ENCODE data around the gene NT5DC3.

Gene NT5DC3

DNA sequence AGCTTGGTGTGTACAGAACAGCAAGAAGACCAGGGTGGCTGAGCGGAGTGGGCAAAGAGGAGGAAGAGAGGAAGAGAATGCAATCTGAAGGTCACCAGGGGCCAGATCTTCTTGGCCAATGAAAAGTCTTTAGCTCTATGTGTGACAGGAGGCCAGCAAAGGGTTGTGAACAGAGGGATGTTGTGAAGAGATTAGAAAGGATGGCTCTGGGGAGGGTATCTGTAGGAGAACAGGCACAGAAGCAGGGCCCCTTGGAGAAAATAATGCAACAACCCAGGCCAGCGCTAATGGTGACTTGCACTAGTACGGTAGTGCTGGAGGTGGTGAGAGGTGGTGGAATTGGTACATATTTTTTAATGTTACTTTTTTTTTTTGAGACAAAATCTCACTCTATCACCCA, 97.2 kb downstream of the NT5DC3 start:
- no peaks in the 10 kb centered on the region for H3K27me3 ChIP-seq (replicated peaks; ENCODE audit: insufficient read depth, low read length)
- H3K4me2 ChIP-seq (ENCODE audit: low read depth, low read length): no peak overlapping the region
- TF ChIP-seq EZH2 (optimal IDR thresholded peaks at IDR 0.05; ENCODE audit: low read depth, low read length) (no peak), EZH2phosphoT487 (IDR thresholded peaks at IDR 0.05; ENCODE audit: low read length) (no peak)
- TF ChIP-seq, protein P1, sequence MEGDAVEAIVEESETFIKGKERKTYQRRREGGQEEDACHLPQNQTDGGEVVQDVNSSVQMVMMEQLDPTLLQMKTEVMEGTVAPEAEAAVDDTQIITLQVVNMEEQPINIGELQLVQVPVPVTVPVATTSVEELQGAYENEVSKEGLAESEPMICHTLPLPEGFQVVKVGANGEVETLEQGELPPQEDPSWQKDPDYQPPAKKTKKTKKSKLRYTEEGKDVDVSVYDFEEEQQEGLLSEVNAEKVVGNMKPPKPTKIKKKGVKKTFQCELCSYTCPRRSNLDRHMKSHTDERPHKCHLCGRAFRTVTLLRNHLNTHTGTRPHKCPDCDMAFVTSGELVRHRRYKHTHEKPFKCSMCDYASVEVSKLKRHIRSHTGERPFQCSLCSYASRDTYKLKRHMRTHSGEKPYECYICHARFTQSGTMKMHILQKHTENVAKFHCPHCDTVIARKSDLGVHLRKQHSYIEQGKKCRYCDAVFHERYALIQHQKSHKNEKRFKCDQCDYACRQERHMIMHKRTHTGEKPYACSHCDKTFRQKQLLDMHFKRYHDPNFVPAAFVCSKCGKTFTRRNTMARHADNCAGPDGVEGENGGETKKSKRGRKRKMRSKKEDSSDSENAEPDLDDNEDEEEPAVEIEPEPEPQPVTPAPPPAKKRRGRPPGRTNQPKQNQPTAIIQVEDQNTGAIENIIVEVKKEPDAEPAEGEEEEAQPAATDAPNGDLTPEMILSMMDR (IDR thresholded peaks at IDR 0.05; ENCODE audit: low read length): no peak
- no peak overlapping the region for H3K9ac ChIP-seq (ENCODE audit: low read length)
- H3K4me3 ChIP-seq (ENCODE audit: low read length): no peak overlapping the region
- no peaks in the 10 kb centered on the region for H3K4me1 ChIP-seq (ENCODE audit: low read length)
- H3K27ac ChIP-seq (ENCODE audit: low read length): no peak overlapping the region
- H3F3A ChIP-seq (ENCODE audit: insufficient read depth, low read length): no peaks in the 10 kb centered on the region
- no peak overlapping the region for H2AFZ ChIP-seq (ENCODE audit: low read length)
- H3K36me3 ChIP-seq (replicated peaks; ENCODE audit: insufficient read depth, low read length): no peaks in the 10 kb centered on the region
- no peaks in the 10 kb centered on the region for H3K9me2 ChIP-seq (replicated peaks; ENCODE audit: insufficient read depth, low read length)
- H4K20me1 ChIP-seq (ENCODE audit: insufficient read depth, low read length): no peaks in the 10 kb centered on the region
- H3K9me3 ChIP-seq (replicated peaks; ENCODE audit: insufficient read depth, low read length): no peaks in the 10 kb centered on the region
- H3K79me2 ChIP-seq (ENCODE audit: low read length): no peaks in the 10 kb centered on the region
- no peak for DNase-seq

DNA sequence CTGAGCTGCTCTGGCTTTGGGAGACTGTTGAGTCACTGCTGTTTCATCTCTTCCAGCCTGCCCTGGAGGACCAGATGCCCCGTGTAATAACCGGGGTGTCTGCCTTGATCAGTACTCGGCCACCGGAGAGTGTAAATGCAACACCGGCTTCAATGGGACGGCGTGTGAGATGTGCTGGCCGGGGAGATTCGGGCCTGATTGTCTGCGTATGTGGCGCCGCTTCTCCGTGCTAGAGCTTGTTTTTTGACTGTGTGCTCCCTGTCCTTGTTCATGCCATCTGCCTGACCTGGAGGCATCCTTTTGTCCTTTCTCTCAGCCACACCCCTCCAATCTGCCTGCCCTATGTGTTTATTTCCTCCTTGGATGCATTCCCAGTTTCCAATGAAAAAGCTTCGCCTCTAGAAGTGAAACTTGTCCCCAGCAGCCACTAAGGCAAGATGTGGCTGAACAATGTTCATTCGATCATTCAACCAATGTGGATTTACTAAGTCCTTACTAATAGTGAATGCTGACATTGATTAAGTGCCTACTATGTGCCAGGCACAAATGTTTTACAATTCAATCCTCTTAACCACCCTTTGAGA, 98.6 kb downstream of the NT5DC3 start:
- Histone ChIP-seq H2AFZ (ENCODE audit: low read length) (no peak overlapping the region), H3K36me3 (replicated peaks; ENCODE audit: insufficient read depth, low read length) (no peaks in the 10 kb centered on the region), H3K79me2 (ENCODE audit: low read length) (no peaks in the 10 kb centered on the region), H3K9ac (ENCODE audit: low read length) (no peak overlapping the region), H3K4me2 (ENCODE audit: low read depth, low read length) (no peak overlapping the region), H3K9me2 (replicated peaks; ENCODE audit: insufficient read depth, low read length) (no peaks in the 10 kb centered on the region), H3K27ac (ENCODE audit: low read length) (no peak overlapping the region), H3F3A (ENCODE audit: insufficient read depth, low read length) (no peaks in the 10 kb centered on the region), H3K4me1 (ENCODE audit: low read length) (no peaks in the 10 kb centered on the region), H4K20me1 (ENCODE audit: insufficient read depth, low read length) (no peaks in the 10 kb centered on the region), H3K9me3 (replicated peaks; ENCODE audit: insufficient read depth, low read length) (no peaks in the 10 kb centered on the region), H3K27me3 (replicated peaks; ENCODE audit: insufficient read depth, low read length) (no peaks in the 10 kb centered on the region), H3K4me3 (ENCODE audit: low read length) (no peak overlapping the region)
- TF ChIP-seq, protein P1 (IDR thresholded peaks at IDR 0.05; ENCODE audit: low read length): no peak
- TF ChIP-seq EZH2 (optimal IDR thresholded peaks at IDR 0.05; ENCODE audit: low read depth, low read length) (no peak), EZH2phosphoT487 (IDR thresholded peaks at IDR 0.05; ENCODE audit: low read length) (no peak)
- no peak for DNase-seq

DNA sequence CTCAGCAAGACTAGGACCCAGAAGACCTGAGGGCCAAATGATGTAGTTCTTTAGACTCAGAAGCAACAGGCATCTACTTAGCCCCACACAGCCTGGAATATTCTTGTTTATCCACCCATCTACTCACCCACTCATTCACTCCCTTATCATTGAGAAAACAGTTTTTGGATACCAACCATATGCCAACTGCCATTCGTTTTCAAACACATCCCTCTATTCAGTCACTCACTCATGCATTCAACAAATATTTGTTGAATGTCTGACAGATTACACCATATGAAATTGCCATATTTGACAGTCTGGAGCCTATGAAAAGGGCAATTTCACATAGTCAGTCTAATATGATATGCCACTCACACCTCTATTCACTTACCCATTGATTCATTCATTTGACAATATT, 103.2 kb downstream of the NT5DC3 start:
- no peaks in the 10 kb centered on the region for H3F3A ChIP-seq (ENCODE audit: insufficient read depth, low read length)
- H3K27me3 ChIP-seq (replicated peaks; ENCODE audit: insufficient read depth, low read length): no peaks in the 10 kb centered on the region
- no peak overlapping the region for H2AFZ ChIP-seq (ENCODE audit: low read length)
- H3K4me1 ChIP-seq (ENCODE audit: low read length): no peaks in the 10 kb centered on the region
- no peaks in the 10 kb centered on the region for H3K79me2 ChIP-seq (ENCODE audit: low read length)
- H3K9ac ChIP-seq (ENCODE audit: low read length): no peak overlapping the region
- H3K9me3 ChIP-seq (replicated peaks; ENCODE audit: insufficient read depth, low read length): no peaks in the 10 kb centered on the region
- H3K36me3 ChIP-seq (replicated peaks; ENCODE audit: insufficient read depth, low read length): no peaks in the 10 kb centered on the region
- no peak overlapping the region for H3K27ac ChIP-seq (ENCODE audit: low read length)
- TF ChIP-seq EZH2 (optimal IDR thresholded peaks at IDR 0.05; ENCODE audit: low read depth, low read length) (no peak), EZH2phosphoT487 (IDR thresholded peaks at IDR 0.05; ENCODE audit: low read length) (no peak)
- TF ChIP-seq, protein P1 (IDR thresholded peaks at IDR 0.05; ENCODE audit: low read length): no peak
- no peaks in the 10 kb centered on the region for H4K20me1 ChIP-seq (ENCODE audit: insufficient read depth, low read length)
- no peak overlapping the region for H3K4me3 ChIP-seq (ENCODE audit: low read length)
- no peak overlapping the region for H3K4me2 ChIP-seq (ENCODE audit: low read depth, low read length)
- H3K9me2 ChIP-seq (replicated peaks; ENCODE audit: insufficient read depth, low read length): no peaks in the 10 kb centered on the region
- DNase-seq: no peak

Data from MM.1S (cell line).